ENCODE measurements around the gene FOXK2. TPM values are rescaled to one million over a fixed set of nuclear protein-coding genes. Genes with fewer than 3 reads are reported as not detected.

Gene FOXK2
- total RNA-seq, 1 experiment from 2014 or later: 96.2 TPM

- no peak overlapping the region for H3K4me3 Mint-ChIP-seq (ENCODE audit: low read depth, unreplicated experiment)
- no peaks in the 10 kb centered on the region for H3K27me3 Mint-ChIP-seq (ENCODE audit: unreplicated experiment)
- intact Hi-C loops (cut with micrococcal nuclease; ENCODE audit: unreplicated experiment): no loop called here
- peaks cover 24% of the 10 kb centered on the region for H3K36me3 Mint-ChIP-seq (ENCODE audit: insufficient read depth, unreplicated experiment)
- TF ChIP-seq CTCF (IDR thresholded peaks at IDR 0.05; ENCODE audit: unreplicated experiment): no peak
- no peak for DNase-seq
- CTCF ChIA-PET: no interaction called here
- peaks cover under 1% of the 10 kb centered on the region for H3K4me1 Mint-ChIP-seq (ENCODE audit: low read depth, unreplicated experiment)
- H3K27ac Mint-ChIP-seq (ENCODE audit: unreplicated experiment): no peak overlapping the region
- BruUV-seq (replicated peaks): no TSS peak
- H3K9me3 Mint-ChIP-seq (ENCODE audit: low read depth, unreplicated experiment): peaks cover 4% of the 10 kb centered on the region
Observed at GRCh38 chr17:82517230-82517865, 2.2 kb upstream of the FOXK2 start.

GRCh38 chr17:82519971-82520903 lies 705 bp downstream of the FOXK2 start:
- no TSS peak for BruUV-seq (replicated peaks)
- Mint-ChIP-seq H3K36me3 (ENCODE audit: insufficient read depth, unreplicated experiment) (peaks cover 41% of the 10 kb centered on the region), H3K27ac (ENCODE audit: unreplicated experiment) (peak overlapping the region; percentile 94), H3K4me3 (ENCODE audit: low read depth, unreplicated experiment) (peak overlapping the region; percentile 88), H3K9me3 (ENCODE audit: low read depth, unreplicated experiment) (no peaks in the 10 kb centered on the region), H3K27me3 (ENCODE audit: unreplicated experiment) (no peaks in the 10 kb centered on the region), H3K4me1 (ENCODE audit: low read depth, unreplicated experiment) (peaks cover 21% of the 10 kb centered on the region)
- intact Hi-C loops (cut with micrococcal nuclease; ENCODE audit: unreplicated experiment): no loop called here
- no peak for TF ChIP-seq CTCF (IDR thresholded peaks at IDR 0.05; ENCODE audit: unreplicated experiment)
- no peak for DNase-seq
- CTCF ChIA-PET: no interaction called here

- no peak for DNase-seq
- H3K27ac Mint-ChIP-seq (ENCODE audit: unreplicated experiment): peak overlapping the region; percentile 19
- no TSS peak for BruUV-seq (replicated peaks)
- no peak overlapping the region for H3K4me3 Mint-ChIP-seq (ENCODE audit: low read depth, unreplicated experiment)
- intact Hi-C loops (cut with micrococcal nuclease; ENCODE audit: unreplicated experiment): no loop called here
- CTCF ChIA-PET: no interaction called here
- peaks cover 46% of the 10 kb centered on the region for H3K4me1 Mint-ChIP-seq (ENCODE audit: low read depth, unreplicated experiment)
- no peaks in the 10 kb centered on the region for H3K9me3 Mint-ChIP-seq (ENCODE audit: low read depth, unreplicated experiment)
- no peaks in the 10 kb centered on the region for H3K27me3 Mint-ChIP-seq (ENCODE audit: unreplicated experiment)
- TF ChIP-seq CTCF (IDR thresholded peaks at IDR 0.05; ENCODE audit: unreplicated experiment): no peak
- H3K36me3 Mint-ChIP-seq (ENCODE audit: insufficient read depth, unreplicated experiment): peaks cover 42% of the 10 kb centered on the region
Observed at GRCh38 chr17:82524540-82524939, 5.0 kb downstream of the FOXK2 start.

GRCh38 chr17:82525712-82526111 lies 6.2 kb downstream of the FOXK2 start:
- intact Hi-C loops (cut with micrococcal nuclease; ENCODE audit: unreplicated experiment): no loop called here
- BruUV-seq (replicated peaks): no TSS peak
- H3K4me3 Mint-ChIP-seq (ENCODE audit: low read depth, unreplicated experiment): no peak overlapping the region

More at GRCh38 chr17:82525712-82526111, 6.2 kb downstream of the FOXK2 start:
- peaks cover 48% of the 10 kb centered on the region for H3K4me1 Mint-ChIP-seq (ENCODE audit: low read depth, unreplicated experiment)
- no peak for DNase-seq
- TF ChIP-seq CTCF (IDR thresholded peaks at IDR 0.05; ENCODE audit: unreplicated experiment): no peak
- CTCF ChIA-PET: no interaction called here
- H3K9me3 Mint-ChIP-seq (ENCODE audit: low read depth, unreplicated experiment): no peaks in the 10 kb centered on the region
- H3K27me3 Mint-ChIP-seq (ENCODE audit: unreplicated experiment): no peaks in the 10 kb centered on the region
- no peak overlapping the region for H3K27ac Mint-ChIP-seq (ENCODE audit: unreplicated experiment)
- peaks cover 37% of the 10 kb centered on the region for H3K36me3 Mint-ChIP-seq (ENCODE audit: insufficient read depth, unreplicated experiment)
